K562 (cell line): ENCODE results near the gene C16orf74. TPM values are rescaled to one million over a fixed set of nuclear protein-coding genes. Genes with fewer than 3 reads are reported as not detected.
A peak's percentile ranks its signal among the peaks of the same experiment; 100 is the strongest.

ENCODE experiments used
- PHF8 ChIP-seq: fragments of 200-600 bp; sonication (generic); IDR thresholded peaks from 2 replicates; pipeline ENCODE4 v1.6.1; 2012; ENCODE audit warnings: mixed run types, mild to moderate bottlenecking, inconsistent platforms, low read length, moderate library complexity, borderline replicate concordance
- POLR2AphosphoS2 ChIP-seq: IDR thresholded peaks from 2 replicates; pipeline ENCODE4 v1.6.1; 2012; ENCODE audit warnings: low read length, improper control_type of control experiment
- POLR2B ChIP-seq: fragments of 450-650 bp; IDR thresholded peaks from 2 replicates; pipeline ENCODE4 v1.6.1; 2018; ENCODE audit warnings: low read depth; ENCODE audit not compliant: partially characterized antibody
- SAFB2 ChIP-seq: fragments of 200-400 bp; formaldehyde crosslinking; IDR thresholded peaks from 2 replicates; pipeline ENCODE4 v1.6.1; 2018; ENCODE audit warnings: borderline replicate concordance, low read length, low read depth, moderate library complexity; ENCODE audit not compliant: severe bottlenecking
- TRIM24 ChIP-seq, 2 experiments: fragments of 450-650 bp; IDR thresholded peaks; 2 replicates each; pipeline ENCODE4 v1.6.1; 2016
- ZFX ChIP-seq: sonication (generic); formaldehyde crosslinking; IDR thresholded peaks from 2 replicates; pipeline ENCODE4 v1.8.0; 2022; ENCODE audit warnings: mild to moderate bottlenecking, missing genetic modification reagents, moderate library complexity
- ZKSCAN8 ChIP-seq: fragments of 200-800 bp; sonication (Bioruptor generic); IDR thresholded peaks from 2 replicates; pipeline ENCODE4 v1.6.1; 2016; ENCODE audit warnings: missing genetic modification characterization, missing compliant biosample characterization
- ZNF133 ChIP-seq: fragments of 250-450 bp; sonication (Bioruptor Pico); IDR thresholded peaks from 2 replicates; pipeline ENCODE4 v1.4.0; 2020; ENCODE audit warnings: mild to moderate bottlenecking
- ZNF551 ChIP-seq: fragments of 250-450 bp; sonication (Bioruptor Pico); IDR thresholded peaks from 2 replicates; pipeline ENCODE4 v1.5.0; 2021; ENCODE audit warnings: mild to moderate bottlenecking, moderate library complexity
- polyA plus RNA-seq, 8 experiments: library from polyadenylated mRNA; depleted of rRNA in 4 of 8; stranded (reverse) in 5 of 8; unstranded in 3 of 8; fragments of >200 nt; fragmentation: Nextera tagmentation in 2 of 8; fragmentation: Illumina TruSeq in 1 of 8; extraction: Ambion mirVana in 2 of 8; extraction: Trizol in 1 of 8; gene quantifications; 2 replicates each; pipeline versions ENCODE4 v1.2.1 to v1.2.3, GENCODE V29; 2011 to 2014; ENCODE audit warnings: inconsistent platforms in 1 of 8, missing spikeins in 1 of 8
- total RNA-seq, 7 experiments: library from RNA; depleted of rRNA in 6 of 7; stranded (reverse); fragments of >200 nt in 6 of 7; fragmentation: Illumina TruSeq in 2 of 7; extraction: Trizol in 2 of 7; gene quantifications; 2 replicates each; pipeline versions ENCODE4 v1.2.1 to v1.2.3, GENCODE V29; 2011 to 2021; ENCODE audit warnings: low replicate concordance in 1 of 7
- TF ChIP-seq, protein P1 (sequence below), 2 experiments: fragments of 450-650 bp; IDR thresholded peaks; 2 replicates each; pipeline ENCODE4 v1.6.1; 2018; ENCODE audit warnings: mild to moderate bottlenecking in 2 of 2, low read depth in 1 of 2; ENCODE audit not compliant: partially characterized antibody in 2 of 2
- TF ChIP-seq, protein P2 (sequence below): sonication (generic); formaldehyde crosslinking; IDR thresholded peaks from 2 replicates; pipeline ENCODE4 v1.8.0; 2022; ENCODE audit warnings: missing genetic modification reagents, mild to moderate bottlenecking, borderline replicate concordance
- TF ChIP-seq, protein P3 (sequence below), 3 experiments: IDR thresholded peaks in 2 of 3; conservative IDR thresholded peaks in 1 of 3; 2 replicates each; pipeline ENCODE4 v1.5.1; 2011 to 2012; ENCODE audit warnings: low read length in 3 of 3, mild to moderate bottlenecking in 3 of 3, control low read depth in 2 of 3, improper control_type of control experiment in 1 of 3, inconsistent platforms in 1 of 3, low read depth in 1 of 3, mixed read lengths in 1 of 3, moderate library complexity in 1 of 3; ENCODE audit not compliant: insufficient read depth in 2 of 3

The C16orf74 gene
- total and polyA plus RNA-seq, 9 of the 15 experiments (the other 6 are each of a cell fraction or from before 2014, with no cell fraction given), result not detected

GRCh38 chr16:85675251-85675874 lies 75.5 kb downstream of the C16orf74 start (continued):
- TF ChIP-seq, protein P1, sequence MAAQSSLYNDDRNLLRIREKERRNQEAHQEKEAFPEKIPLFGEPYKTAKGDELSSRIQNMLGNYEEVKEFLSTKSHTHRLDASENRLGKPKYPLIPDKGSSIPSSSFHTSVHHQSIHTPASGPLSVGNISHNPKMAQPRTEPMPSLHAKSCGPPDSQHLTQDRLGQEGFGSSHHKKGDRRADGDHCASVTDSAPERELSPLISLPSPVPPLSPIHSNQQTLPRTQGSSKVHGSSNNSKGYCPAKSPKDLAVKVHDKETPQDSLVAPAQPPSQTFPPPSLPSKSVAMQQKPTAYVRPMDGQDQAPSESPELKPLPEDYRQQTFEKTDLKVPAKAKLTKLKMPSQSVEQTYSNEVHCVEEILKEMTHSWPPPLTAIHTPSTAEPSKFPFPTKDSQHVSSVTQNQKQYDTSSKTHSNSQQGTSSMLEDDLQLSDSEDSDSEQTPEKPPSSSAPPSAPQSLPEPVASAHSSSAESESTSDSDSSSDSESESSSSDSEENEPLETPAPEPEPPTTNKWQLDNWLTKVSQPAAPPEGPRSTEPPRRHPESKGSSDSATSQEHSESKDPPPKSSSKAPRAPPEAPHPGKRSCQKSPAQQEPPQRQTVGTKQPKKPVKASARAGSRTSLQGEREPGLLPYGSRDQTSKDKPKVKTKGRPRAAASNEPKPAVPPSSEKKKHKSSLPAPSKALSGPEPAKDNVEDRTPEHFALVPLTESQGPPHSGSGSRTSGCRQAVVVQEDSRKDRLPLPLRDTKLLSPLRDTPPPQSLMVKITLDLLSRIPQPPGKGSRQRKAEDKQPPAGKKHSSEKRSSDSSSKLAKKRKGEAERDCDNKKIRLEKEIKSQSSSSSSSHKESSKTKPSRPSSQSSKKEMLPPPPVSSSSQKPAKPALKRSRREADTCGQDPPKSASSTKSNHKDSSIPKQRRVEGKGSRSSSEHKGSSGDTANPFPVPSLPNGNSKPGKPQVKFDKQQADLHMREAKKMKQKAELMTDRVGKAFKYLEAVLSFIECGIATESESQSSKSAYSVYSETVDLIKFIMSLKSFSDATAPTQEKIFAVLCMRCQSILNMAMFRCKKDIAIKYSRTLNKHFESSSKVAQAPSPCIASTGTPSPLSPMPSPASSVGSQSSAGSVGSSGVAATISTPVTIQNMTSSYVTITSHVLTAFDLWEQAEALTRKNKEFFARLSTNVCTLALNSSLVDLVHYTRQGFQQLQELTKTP (IDR thresholded peaks at IDR 0.05; ENCODE audit: low read depth in 1 of 2, partially characterized antibody in 2 of 2), result no peak
- peak; percentile 57 for TF ChIP-seq POLR2B
- no peak for TF ChIP-seq PHF8
- no peak for TF ChIP-seq TRIM24 (IDR thresholded peaks at IDR 0.05)
- TF ChIP-seq ZNF551 (CRISPR knock-in tag), result 0 out of 2 replicates have a peak, but pooled peaks have one; percentile 25
- TF ChIP-seq, protein P2, sequence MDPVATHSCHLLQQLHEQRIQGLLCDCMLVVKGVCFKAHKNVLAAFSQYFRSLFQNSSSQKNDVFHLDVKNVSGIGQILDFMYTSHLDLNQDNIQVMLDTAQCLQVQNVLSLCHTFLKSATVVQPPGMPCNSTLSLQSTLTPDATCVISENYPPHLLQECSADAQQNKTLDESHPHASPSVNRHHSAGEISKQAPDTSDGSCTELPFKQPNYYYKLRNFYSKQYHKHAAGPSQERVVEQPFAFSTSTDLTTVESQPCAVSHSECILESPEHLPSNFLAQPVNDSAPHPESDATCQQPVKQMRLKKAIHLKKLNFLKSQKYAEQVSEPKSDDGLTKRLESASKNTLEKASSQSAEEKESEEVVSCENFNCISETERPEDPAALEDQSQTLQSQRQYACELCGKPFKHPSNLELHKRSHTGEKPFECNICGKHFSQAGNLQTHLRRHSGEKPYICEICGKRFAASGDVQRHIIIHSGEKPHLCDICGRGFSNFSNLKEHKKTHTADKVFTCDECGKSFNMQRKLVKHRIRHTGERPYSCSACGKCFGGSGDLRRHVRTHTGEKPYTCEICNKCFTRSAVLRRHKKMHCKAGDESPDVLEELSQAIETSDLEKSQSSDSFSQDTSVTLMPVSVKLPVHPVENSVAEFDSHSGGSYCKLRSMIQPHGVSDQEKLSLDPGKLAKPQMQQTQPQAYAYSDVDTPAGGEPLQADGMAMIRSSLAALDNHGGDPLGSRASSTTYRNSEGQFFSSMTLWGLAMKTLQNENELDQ, result no peak
- TF ChIP-seq ZNF133 (CRISPR knock-in tag), result no peak
- TF ChIP-seq SAFB2, result no peak
- TF ChIP-seq, protein P3, sequence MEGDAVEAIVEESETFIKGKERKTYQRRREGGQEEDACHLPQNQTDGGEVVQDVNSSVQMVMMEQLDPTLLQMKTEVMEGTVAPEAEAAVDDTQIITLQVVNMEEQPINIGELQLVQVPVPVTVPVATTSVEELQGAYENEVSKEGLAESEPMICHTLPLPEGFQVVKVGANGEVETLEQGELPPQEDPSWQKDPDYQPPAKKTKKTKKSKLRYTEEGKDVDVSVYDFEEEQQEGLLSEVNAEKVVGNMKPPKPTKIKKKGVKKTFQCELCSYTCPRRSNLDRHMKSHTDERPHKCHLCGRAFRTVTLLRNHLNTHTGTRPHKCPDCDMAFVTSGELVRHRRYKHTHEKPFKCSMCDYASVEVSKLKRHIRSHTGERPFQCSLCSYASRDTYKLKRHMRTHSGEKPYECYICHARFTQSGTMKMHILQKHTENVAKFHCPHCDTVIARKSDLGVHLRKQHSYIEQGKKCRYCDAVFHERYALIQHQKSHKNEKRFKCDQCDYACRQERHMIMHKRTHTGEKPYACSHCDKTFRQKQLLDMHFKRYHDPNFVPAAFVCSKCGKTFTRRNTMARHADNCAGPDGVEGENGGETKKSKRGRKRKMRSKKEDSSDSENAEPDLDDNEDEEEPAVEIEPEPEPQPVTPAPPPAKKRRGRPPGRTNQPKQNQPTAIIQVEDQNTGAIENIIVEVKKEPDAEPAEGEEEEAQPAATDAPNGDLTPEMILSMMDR (IDR thresholded peaks at IDR 0.05 in 2 of 3, conservative IDR thresholded peaks at IDR 0.05 in 1 of 3; ENCODE audit: insufficient read depth in 2 of 3, low read depth in 1 of 3, low read length in 3 of 3), result peak; percentile 51 to 61 (median 55)
- TF ChIP-seq POLR2AphosphoS2, result peak; percentile 93
- no peak for TF ChIP-seq ZKSCAN8 (CRISPR knock-in tag)
- no peak for TF ChIP-seq ZFX (CRISPR knock-in tag)
